H9 (cell line): ENCODE results near the gene DPM3. TPM values are rescaled to one million over a fixed set of nuclear protein-coding genes. Genes with fewer than 3 reads are reported as not detected.

ENCODE experiments used
- DNase-seq: peaks from one replicate; pipeline ENCODE4 v3.0.0-alpha.2; 2017
- H2AFZ ChIP-seq: one replicate; pipeline ENCODE4 v1.6.1; 2013; ENCODE audit warnings: mild to moderate bottlenecking, low read length, control low read depth, moderate library complexity
- H2AK5ac ChIP-seq: 2 replicates; pipeline ENCODE4 v1.6.1; 2013; ENCODE audit warnings: low read length, control low read depth, mixed read lengths; ENCODE audit not compliant: insufficient read length
- H2BK120ac ChIP-seq: one replicate; pipeline ENCODE4 v1.6.1; 2013; ENCODE audit warnings: low read depth, mild to moderate bottlenecking, low read length, control low read depth, inconsistent platforms; ENCODE audit not compliant: poor library complexity, severe bottlenecking
- H2BK12ac ChIP-seq: 2 replicates; pipeline ENCODE4 v1.6.1; 2013; ENCODE audit warnings: low read length, control low read depth, mixed read lengths, low read depth; ENCODE audit not compliant: insufficient read length
- H2BK15ac ChIP-seq: 2 replicates; pipeline ENCODE4 v1.6.1; 2013; ENCODE audit warnings: low read depth, low read length, control low read depth
- H2BK20ac ChIP-seq: one replicate; pipeline ENCODE4 v1.6.1; 2013; ENCODE audit warnings: low read depth, mild to moderate bottlenecking, low read length, control low read depth, inconsistent platforms; ENCODE audit not compliant: poor library complexity, severe bottlenecking
- H2BK5ac ChIP-seq: 2 replicates; pipeline ENCODE4 v1.6.1; 2013; ENCODE audit warnings: low read length, control low read depth, mixed read lengths; ENCODE audit not compliant: insufficient read length
- H3K14ac ChIP-seq: 2 replicates; pipeline ENCODE4 v1.6.1; 2013; ENCODE audit warnings: low read length, control low read depth; ENCODE audit not compliant: insufficient read depth
- H3K18ac ChIP-seq: 2 replicates; pipeline ENCODE4 v1.6.1; 2013; ENCODE audit warnings: low read depth, mild to moderate bottlenecking, mixed read lengths, low read length, control low read depth; ENCODE audit not compliant: insufficient read length
- H3K23ac ChIP-seq: 2 replicates; pipeline ENCODE4 v1.6.1; 2013; ENCODE audit warnings: low read length, control low read depth, mixed read lengths, low read depth; ENCODE audit not compliant: insufficient read length
- H3K23me2 ChIP-seq: 2 replicates; pipeline ENCODE4 v1.6.1; 2013; ENCODE audit warnings: low read depth, mild to moderate bottlenecking, mixed read lengths, low read length, control low read depth; ENCODE audit not compliant: insufficient read length, poor library complexity, severe bottlenecking
- H3K27ac ChIP-seq: 2 replicates; pipeline ENCODE4 v1.5.1; 2013; ENCODE audit warnings: low read length, control low read depth, mixed read lengths, low read depth; ENCODE audit not compliant: insufficient read length
- H3K27me3 ChIP-seq: 2 replicates; pipeline ENCODE4 v1.6.1; 2013; ENCODE audit warnings: low read length, control low read depth, inconsistent platforms; ENCODE audit not compliant: insufficient read depth
- H3K4ac ChIP-seq: 2 replicates; pipeline ENCODE4 v1.6.1; 2013; ENCODE audit warnings: low read depth, mild to moderate bottlenecking, control low read depth, inconsistent platforms, low read length, moderate library complexity
- H3K4me1 ChIP-seq: 2 replicates; pipeline ENCODE4 v1.6.1; 2013; ENCODE audit warnings: low read length, control low read depth, inconsistent platforms; ENCODE audit not compliant: insufficient read depth
- H3K4me2 ChIP-seq: 2 replicates; pipeline ENCODE4 v1.6.1; 2013; ENCODE audit warnings: low read length, control low read depth, mixed read lengths; ENCODE audit not compliant: insufficient read length, insufficient read depth
- H3K56ac ChIP-seq: 2 replicates; pipeline ENCODE4 v1.6.1; 2013; ENCODE audit warnings: low read depth, mild to moderate bottlenecking, mixed read lengths, low read length, control low read depth; ENCODE audit not compliant: insufficient read length
- H3K79me1 ChIP-seq: 2 replicates; pipeline ENCODE4 v1.6.1; 2013; ENCODE audit warnings: low read depth, mild to moderate bottlenecking, moderate library complexity, low read length, control low read depth, inconsistent platforms; ENCODE audit not compliant: insufficient read depth, poor library complexity, severe bottlenecking
- H3K79me2 ChIP-seq: 2 replicates; pipeline ENCODE4 v1.6.1; 2013; ENCODE audit warnings: low read length, control low read depth, inconsistent platforms; ENCODE audit not compliant: insufficient read depth
- H3K9ac ChIP-seq: 2 replicates; pipeline ENCODE4 v1.6.1; 2013; ENCODE audit warnings: low read length, control low read depth, mixed read lengths; ENCODE audit not compliant: insufficient read length; ENCODE audit errors: extremely low read depth
- H3K9me3 ChIP-seq: one replicate; pipeline ENCODE4 v1.6.1; 2013; ENCODE audit warnings: low read depth, low read length, inconsistent platforms; ENCODE audit not compliant: control insufficient read depth
- H3T11ph ChIP-seq: one replicate; pipeline ENCODE4 v1.6.1; 2013; ENCODE audit warnings: mild to moderate bottlenecking, low read length, control low read depth, inconsistent platforms
- H4K20me1 ChIP-seq: one replicate; pipeline ENCODE4 v1.6.1; 2013; ENCODE audit not compliant: control insufficient read depth, insufficient read length, insufficient read depth
- H4K5ac ChIP-seq: 2 replicates; pipeline ENCODE4 v1.6.1; 2013; ENCODE audit warnings: low read depth, mild to moderate bottlenecking, mixed read lengths, low read length, control low read depth; ENCODE audit not compliant: insufficient read length
- H4K8ac ChIP-seq: replicated peaks from 2 replicates; pipeline ENCODE4 v1.6.1; 2013; ENCODE audit warnings: low read length, control low read depth, mixed read lengths, low read depth; ENCODE audit not compliant: insufficient read length
- H4K91ac ChIP-seq: 2 replicates; pipeline ENCODE4 v1.6.1; 2013; ENCODE audit warnings: low read depth, mild to moderate bottlenecking, moderate library complexity, mixed read lengths, low read length, control low read depth; ENCODE audit not compliant: insufficient read length
- H3K27ac Mint-ChIP-seq, 3 experiments: 2 replicates in 2 of 3; 3 replicates in 1 of 3; pipeline ENCODE4 v1.8.0; 2020 to 2021; ENCODE audit warnings: mixed read lengths in 3 of 3, mild to moderate bottlenecking in 1 of 3, moderate library complexity in 1 of 3
- H3K27me3 Mint-ChIP-seq: 2 replicates; pipeline ENCODE4 v1.8.0; 2021; ENCODE audit warnings: low read depth, mild to moderate bottlenecking, moderate library complexity, mixed read lengths
- H3K36me3 Mint-ChIP-seq, 3 experiments: 2 replicates in 2 of 3; 3 replicates in 1 of 3; pipeline ENCODE4 v1.8.0; 2020 to 2021; ENCODE audit warnings: low read depth in 3 of 3, mixed read lengths in 3 of 3; ENCODE audit not compliant: insufficient read depth in 1 of 3
- H3K4me1 Mint-ChIP-seq, 2 experiments: 2 replicates each; pipeline ENCODE4 v1.8.0; 2020; ENCODE audit warnings: mixed read lengths in 2 of 2
- H3K4me3 Mint-ChIP-seq, 2 experiments: 2 replicates in 1 of 2; 3 replicates in 1 of 2; pipeline ENCODE4 v1.8.0; 2020 to 2021; ENCODE audit warnings: mild to moderate bottlenecking in 2 of 2, mixed read lengths in 2 of 2, moderate library complexity in 1 of 2
- H3K9me3 Mint-ChIP-seq, 2 experiments: 2 replicates in 1 of 2; 3 replicates in 1 of 2; pipeline ENCODE4 v1.8.0; 2020; ENCODE audit warnings: mild to moderate bottlenecking in 2 of 2, mixed read lengths in 2 of 2, moderate library complexity in 1 of 2
- CTCF ChIP-seq: fragments of 200-600 bp; sonication (generic); conservative IDR thresholded peaks from 3 replicates; pipeline ENCODE4 v1.8.0; 2021; ENCODE audit warnings: antibody characterized with exemption, mild to moderate bottlenecking
- WGBS: extraction: QIAGEN DNeasy Blood & Tissue Kit; methylation state at CpG from one replicate; pipeline ENCODE4 v1.1.7; 2013; ENCODE audit warnings: missing lambda C conversion rate, low lambda C conversion rate, mixed read lengths; ENCODE audit not compliant: insufficient read length; ENCODE audit errors: extremely low coverage; 5-methylcytosine and 5-hydroxymethylcytosine counted together
- total RNA-seq: library from RNA; stranded (reverse); gene quantifications from 2 replicates; pipeline ENCODE4 v1.2.1, GENCODE V29; 2021

DPM3 gene
- total RNA-seq, 1 experiment from 2014 or later: 48.5 TPM

GRCh38 chr1:155160128-155160527 is 19.8 kb upstream of the DPM3 start:
- Histone ChIP-seq H3T11ph (no peak overlapping the region), H2BK120ac (no peak overlapping the region), H2BK5ac (no peak overlapping the region), H3K14ac (no peak overlapping the region), H3K18ac (no peak overlapping the region), H2BK20ac (no peak overlapping the region), H4K5ac (no peak overlapping the region), H4K8ac (no peak overlapping the region), H3K23me2 (no peaks in the 10 kb centered on the region), H3K9ac (no peak overlapping the region), H3K4me1 (no peaks in the 10 kb centered on the region), H2AK5ac (no peak overlapping the region), H4K20me1 (no peaks in the 10 kb centered on the region), H3K79me1 (no peaks in the 10 kb centered on the region), H2AFZ (no peak overlapping the region), H3K4me2 (no peak overlapping the region), H3K27ac (no peak overlapping the region), H3K23ac (no peak overlapping the region), H3K4ac (no peak overlapping the region), H2BK15ac (no peak overlapping the region), H2BK12ac (no peak overlapping the region), H4K91ac (no peak overlapping the region), H3K9me3 (no peaks in the 10 kb centered on the region), H3K56ac (no peak overlapping the region), H3K27me3 (no peaks in the 10 kb centered on the region), H3K79me2 (no peaks in the 10 kb centered on the region)
- H3K36me3 Mint-ChIP-seq: no peaks in the 10 kb centered on the region
- no peak overlapping the region for H3K27ac Mint-ChIP-seq
- no peak overlapping the region for H3K4me3 Mint-ChIP-seq
- WGBS: no CpG with 5 or more reads among the region's 8 CpGs
- H3K27me3 Mint-ChIP-seq: peaks cover 27% of the 10 kb centered on the region
- no peak for TF ChIP-seq CTCF
- H3K4me1 Mint-ChIP-seq: no peaks in the 10 kb centered on the region
- H3K9me3 Mint-ChIP-seq: peaks cover 0 to 5% of the 10 kb centered on the region in 2 experiments; a peak in 3 of 5 replicates
- DNase-seq: no peak
